ENCODE data around the gene CHST15.

DNA sequence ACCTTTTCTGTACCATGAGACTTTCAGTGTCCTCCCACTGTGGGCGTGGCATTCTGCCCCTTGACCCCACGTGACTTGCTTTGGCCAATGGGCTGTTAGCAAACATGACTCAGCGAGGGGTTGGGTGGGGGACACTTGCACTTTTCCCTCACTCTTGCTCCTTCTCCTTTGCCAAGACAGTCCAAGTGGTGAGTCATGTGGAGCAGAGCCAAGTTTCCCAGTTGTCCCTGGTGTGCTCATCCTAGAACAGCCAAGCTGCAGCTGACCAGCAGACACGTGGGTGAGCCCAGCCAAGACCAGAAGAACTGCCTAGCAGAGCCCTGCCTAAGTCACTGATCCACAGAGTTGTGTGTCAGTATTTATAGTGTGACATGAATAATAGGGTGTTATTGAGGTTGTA lies 119.0 kb downstream of the CHST15 start:
- TF ChIP-seq, protein P1, sequence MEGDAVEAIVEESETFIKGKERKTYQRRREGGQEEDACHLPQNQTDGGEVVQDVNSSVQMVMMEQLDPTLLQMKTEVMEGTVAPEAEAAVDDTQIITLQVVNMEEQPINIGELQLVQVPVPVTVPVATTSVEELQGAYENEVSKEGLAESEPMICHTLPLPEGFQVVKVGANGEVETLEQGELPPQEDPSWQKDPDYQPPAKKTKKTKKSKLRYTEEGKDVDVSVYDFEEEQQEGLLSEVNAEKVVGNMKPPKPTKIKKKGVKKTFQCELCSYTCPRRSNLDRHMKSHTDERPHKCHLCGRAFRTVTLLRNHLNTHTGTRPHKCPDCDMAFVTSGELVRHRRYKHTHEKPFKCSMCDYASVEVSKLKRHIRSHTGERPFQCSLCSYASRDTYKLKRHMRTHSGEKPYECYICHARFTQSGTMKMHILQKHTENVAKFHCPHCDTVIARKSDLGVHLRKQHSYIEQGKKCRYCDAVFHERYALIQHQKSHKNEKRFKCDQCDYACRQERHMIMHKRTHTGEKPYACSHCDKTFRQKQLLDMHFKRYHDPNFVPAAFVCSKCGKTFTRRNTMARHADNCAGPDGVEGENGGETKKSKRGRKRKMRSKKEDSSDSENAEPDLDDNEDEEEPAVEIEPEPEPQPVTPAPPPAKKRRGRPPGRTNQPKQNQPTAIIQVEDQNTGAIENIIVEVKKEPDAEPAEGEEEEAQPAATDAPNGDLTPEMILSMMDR (conservative IDR thresholded peaks at IDR 0.05; ENCODE audit: low read length), result no peak
- no peak for TF ChIP-seq EZH2phosphoT487 (IDR thresholded peaks at IDR 0.05; ENCODE audit: borderline replicate concordance, low read depth, low read length)
